ENCODE results near the gene IRF7. TPM values are rescaled to one million over a fixed set of nuclear protein-coding genes. Genes with fewer than 3 reads are reported as not detected.

IRF7 gene
- total RNA-seq, 4 donors from 2014 or later, result 40.4 to 122 (median 49.9) TPM

GRCh38 chr11:612201-612960, 3.4 kb downstream of the IRF7 start:
- intact Hi-C loops (cut with DNase I; ENCODE audit: low total_unique reads) (no loop called here), in situ Hi-C loops (cut with MboI; ENCODE audit: low pct_ligation_motif_present in 1 of 4, low pct_unique_long_range_greater_than_20kb in 1 of 4, low sequenced_read_pairs in 3 of 4) (no loop called here)
- Histone ChIP-seq H3K27me3 (no peaks in the 10 kb centered on the region), H3K4me3 (no peak overlapping the region), H3K27ac (peak overlapping the region; percentile 64 to 96 (median 88)), H3K4me1 (peaks cover 20 to 48% (median 37%) of the 10 kb centered on the region in 4 donors), H3K36me3 (peaks cover 0 to 35% (median 20%) of the 10 kb centered on the region in 4 donors), H3K9me3 (no peaks in the 10 kb centered on the region)
- DNase-seq, result peak; percentile 83
- TF ChIP-seq POLR2AphosphoS5 (IDR thresholded peaks at IDR 0.05) (peak; percentile 15 to 49 (median 38)), POLR2A (IDR thresholded peaks at IDR 0.05) (no peak), EP300 (IDR thresholded peaks at IDR 0.05; ENCODE audit: low read depth) (no peak), CTCF (IDR thresholded peaks at IDR 0.05) (peak; percentile 9 to 80 (median 41))
- 45% methylated on average over 26 of the region's 27 CpGs; no CpG with 5 or more reads in 1 of the 2 donors for WGBS, 2 donors (ENCODE audit: low coverage in 1 of 2)

GRCh38 chr11:611001-611996, 4.5 kb downstream of the IRF7 start:
- H3K27ac ChIP-seq, result peak overlapping the region; percentile 64 to 96 (median 88)
- DNase-seq, result no peak
- intact Hi-C loops (cut with DNase I; ENCODE audit: low total_unique reads), result no loop called here
- no peaks in the 10 kb centered on the region for H3K9me3 ChIP-seq
- peaks cover 20 to 43% (median 34%) of the 10 kb centered on the region in 4 donors for H3K4me1 ChIP-seq
- WGBS, 2 donors (ENCODE audit: low coverage in 1 of 2), result 60 to 88% methylated on average over 1 to 47 of the region's 49 CpGs
- H3K4me3 ChIP-seq, result no peak overlapping the region
- in situ Hi-C loops (cut with MboI; ENCODE audit: low pct_ligation_motif_present in 1 of 4, low pct_unique_long_range_greater_than_20kb in 1 of 4, low sequenced_read_pairs in 3 of 4), result no loop called here
- no peaks in the 10 kb centered on the region for H3K27me3 ChIP-seq
- TF ChIP-seq EP300 (IDR thresholded peaks at IDR 0.05; ENCODE audit: low read depth) (no peak), POLR2A (IDR thresholded peaks at IDR 0.05) (no peak), CTCF (IDR thresholded peaks at IDR 0.05) (no peak), POLR2AphosphoS5 (IDR thresholded peaks at IDR 0.05) (no peak)
- H3K36me3 ChIP-seq, result peaks cover 0 to 46% (median 24%) of the 10 kb centered on the region in 4 donors

DNA sequence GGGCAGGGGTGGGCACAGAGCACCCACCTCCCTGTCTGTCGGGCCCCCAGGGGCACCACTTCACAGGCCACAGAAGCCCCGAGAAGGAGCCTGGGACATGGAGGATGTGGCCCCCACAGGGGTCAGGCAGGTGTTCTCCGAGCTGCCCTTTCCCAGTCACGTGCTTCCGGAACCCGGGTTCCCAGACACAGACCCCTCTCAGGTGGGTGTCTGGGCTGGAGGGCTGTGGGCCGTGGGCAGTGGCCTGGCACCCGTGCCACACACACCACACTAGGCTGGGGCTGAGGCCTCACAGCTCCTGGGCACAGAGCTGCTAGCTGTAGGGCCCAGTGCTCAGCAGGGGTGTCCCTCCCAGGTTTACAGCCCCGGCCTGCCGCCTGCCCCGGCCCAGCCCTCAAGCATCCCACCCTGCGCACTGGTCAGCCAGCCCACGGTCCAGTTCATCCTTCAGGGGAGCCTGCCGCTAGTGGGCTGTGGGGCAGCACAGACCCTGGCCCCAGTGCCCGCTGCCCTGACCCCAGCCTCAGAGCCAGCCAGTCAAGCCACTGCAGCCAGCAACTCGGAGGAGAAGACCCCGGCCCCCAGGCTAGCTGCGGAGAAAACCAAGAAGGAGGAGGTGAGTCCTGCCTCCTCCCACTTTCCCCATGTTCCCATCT, 5.5 kb downstream of the IRF7 start:
- WGBS, 2 donors (ENCODE audit: low coverage in 1 of 2), result 94% methylated on average over 18 of the region's 18 CpGs; no CpG with 5 or more reads in 1 of the 2 donors
- DNase-seq, result no peak
- peaks cover 0 to 56% (median 29%) of the 10 kb centered on the region in 4 donors for H3K36me3 ChIP-seq
- intact Hi-C loops (cut with DNase I; ENCODE audit: low total_unique reads), result no loop called here
- no peaks in the 10 kb centered on the region for H3K9me3 ChIP-seq
- TF ChIP-seq CTCF (IDR thresholded peaks at IDR 0.05) (no peak), EP300 (IDR thresholded peaks at IDR 0.05; ENCODE audit: low read depth) (no peak)
- in situ Hi-C loops (cut with MboI; ENCODE audit: low pct_ligation_motif_present in 1 of 4, low pct_unique_long_range_greater_than_20kb in 1 of 4, low sequenced_read_pairs in 3 of 4), result no loop called here
- H3K27me3 ChIP-seq, result no peaks in the 10 kb centered on the region
- H3K4me3 ChIP-seq, result no peak overlapping the region
- no peak overlapping the region for H3K27ac ChIP-seq
- peaks cover 20 to 38% (median 29%) of the 10 kb centered on the region in 4 donors for H3K4me1 ChIP-seq

All from transverse colon (tissue), 4 donors.